ENCODE data around the gene HDGFL1.

DNA sequence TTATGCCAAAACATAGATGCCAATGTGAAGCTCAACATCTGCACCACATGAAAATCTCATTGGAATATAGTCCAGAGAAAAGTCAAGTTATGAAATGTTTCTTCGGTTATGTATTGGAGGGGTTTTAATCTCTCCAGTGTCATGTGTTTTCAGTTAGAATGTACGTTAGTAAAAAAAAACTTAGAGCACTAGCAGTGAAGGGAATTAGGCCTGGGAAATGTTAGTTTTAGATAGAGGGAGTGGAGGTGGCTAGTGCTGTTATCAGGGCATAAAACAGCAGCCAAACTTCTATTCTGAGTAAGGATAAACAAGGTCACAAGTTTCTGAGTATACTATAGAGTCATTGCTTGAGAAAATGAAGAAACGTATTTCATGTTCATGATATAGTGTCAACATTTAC, 42.9 kb downstream of the HDGFL1 start:
- TF ChIP-seq FOXM1 (IDR thresholded peaks at IDR 0.05; ENCODE audit: borderline replicate concordance) (no peak), ELF4 (IDR thresholded peaks at IDR 0.05) (no peak), ARNT (IDR thresholded peaks at IDR 0.05) (no peak), SP1 (IDR thresholded peaks at IDR 0.05) (no peak), BHLHE40 (IDR thresholded peaks at IDR 0.05; ENCODE audit: borderline replicate concordance) (no peak), ZNF384 (IDR thresholded peaks at IDR 0.05) (no peak), NFRKB (IDR thresholded peaks at IDR 0.05) (no peak), L3MBTL2 (conservative IDR thresholded peaks at IDR 0.05) (no peak), TARDBP (IDR thresholded peaks at IDR 0.05) (no peak), HDGF (IDR thresholded peaks at IDR 0.05; ENCODE audit: borderline replicate concordance) (no peak), FOXK2 (IDR thresholded peaks at IDR 0.05) (no peak), SUZ12 (IDR thresholded peaks at IDR 0.05) (no peak), LEF1 (IDR thresholded peaks at IDR 0.05; ENCODE audit: borderline replicate concordance) (no peak)
- TF ChIP-seq, protein P1, sequence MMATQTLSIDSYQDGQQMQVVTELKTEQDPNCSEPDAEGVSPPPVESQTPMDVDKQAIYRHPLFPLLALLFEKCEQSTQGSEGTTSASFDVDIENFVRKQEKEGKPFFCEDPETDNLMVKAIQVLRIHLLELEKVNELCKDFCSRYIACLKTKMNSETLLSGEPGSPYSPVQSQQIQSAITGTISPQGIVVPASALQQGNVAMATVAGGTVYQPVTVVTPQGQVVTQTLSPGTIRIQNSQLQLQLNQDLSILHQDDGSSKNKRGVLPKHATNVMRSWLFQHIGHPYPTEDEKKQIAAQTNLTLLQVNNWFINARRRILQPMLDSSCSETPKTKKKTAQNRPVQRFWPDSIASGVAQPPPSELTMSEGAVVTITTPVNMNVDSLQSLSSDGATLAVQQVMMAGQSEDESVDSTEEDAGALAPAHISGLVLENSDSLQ (IDR thresholded peaks at IDR 0.05) = no peak

Data from HEK293T (cell line).